Posterior vena cava (tissue), 2 donors: Measurements from ENCODE around the gene MTCL1. TPM values are rescaled to one million over a fixed set of nuclear protein-coding genes. Genes with fewer than 3 reads are reported as not detected.

Experiments
- DNase-seq: peaks from one replicate; pipeline ENCODE4 v3.0.0-alpha.2; 2020; ENCODE audit warnings: low spot score
- intact Hi-C, 2 donors: fragments of 100-400 bp; cut with DNase I; formaldehyde crosslinking; loops; one replicate each; pipeline versions ENCODE4 v1.14.1 to v1.14.2; 2022 to 2023
- total RNA-seq, 2 donors: library from RNA; stranded (reverse); fragmentation: NEBNext Ultra II Directional; extraction: Animal tissue kit (Norgen Biotek cat#: 25700); gene quantifications; one replicate each; pipeline ENCODE4 v1.2.1, GENCODE V29; 2021
- donor health status: DM: yes; HTN: yes; CAD: no.
- donor health status: DM: yes; HTN: yes; CAD: no.

Gene MTCL1
- total RNA-seq, 2 donors from 2014 or later, result 7.4 to 17.2 TPM

DNA sequence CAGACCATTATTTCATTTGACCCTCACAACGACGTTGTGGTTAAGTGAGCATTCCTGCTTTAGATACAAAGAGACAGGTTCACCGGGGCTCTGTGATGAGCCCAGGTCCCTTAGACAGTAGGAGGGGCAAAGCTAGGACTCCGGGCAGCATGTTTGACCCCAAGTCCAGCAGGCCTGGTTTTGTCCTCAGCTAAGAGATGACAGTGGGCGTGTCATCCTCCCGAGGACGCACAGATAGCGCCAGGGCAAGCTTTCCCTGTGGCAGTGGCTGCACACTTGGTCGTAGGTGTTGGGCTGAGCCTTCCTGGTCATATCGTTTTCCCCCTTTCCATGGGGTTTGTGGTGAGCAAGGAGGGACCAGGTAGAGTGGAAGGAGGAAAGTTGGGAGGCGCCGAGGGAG, 76.3 kb downstream of the MTCL1 start:
- intact Hi-C loops, result no loop called here
- DNase-seq, result no peak

DNA sequence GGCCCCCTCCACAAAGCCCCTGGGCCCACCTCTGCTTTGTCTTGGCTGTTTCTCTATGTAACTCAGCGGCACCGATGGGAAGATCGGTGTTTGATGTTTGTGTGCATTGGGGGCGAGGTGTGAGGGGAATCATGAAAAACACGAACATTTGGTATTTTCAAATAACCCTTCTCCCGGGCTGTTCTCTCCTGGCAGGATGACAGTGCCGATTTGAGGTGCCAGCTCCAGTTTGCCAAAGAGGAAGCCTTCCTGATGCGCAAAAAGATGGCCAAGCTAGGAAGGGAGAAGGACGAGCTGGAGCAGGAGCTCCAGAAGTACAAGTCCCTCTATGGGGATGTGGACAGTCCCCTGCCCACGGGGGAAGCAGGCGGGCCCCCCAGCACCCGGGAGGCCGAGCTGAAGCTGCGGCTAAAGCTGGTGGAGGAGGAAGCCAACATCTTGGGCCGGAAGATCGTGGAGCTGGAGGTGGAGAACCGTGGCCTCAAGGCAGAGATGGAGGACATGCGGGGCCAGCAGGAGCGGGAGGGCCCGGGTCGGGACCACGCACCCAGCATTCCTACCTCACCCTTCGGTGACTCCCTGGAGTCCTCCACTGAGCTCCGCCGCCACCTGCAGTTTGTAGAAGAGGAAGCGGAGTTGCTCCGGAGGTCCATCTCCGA, 78.1 kb downstream of the MTCL1 start:
- intact Hi-C loops, result no loop called here
- no peak for DNase-seq

DNA sequence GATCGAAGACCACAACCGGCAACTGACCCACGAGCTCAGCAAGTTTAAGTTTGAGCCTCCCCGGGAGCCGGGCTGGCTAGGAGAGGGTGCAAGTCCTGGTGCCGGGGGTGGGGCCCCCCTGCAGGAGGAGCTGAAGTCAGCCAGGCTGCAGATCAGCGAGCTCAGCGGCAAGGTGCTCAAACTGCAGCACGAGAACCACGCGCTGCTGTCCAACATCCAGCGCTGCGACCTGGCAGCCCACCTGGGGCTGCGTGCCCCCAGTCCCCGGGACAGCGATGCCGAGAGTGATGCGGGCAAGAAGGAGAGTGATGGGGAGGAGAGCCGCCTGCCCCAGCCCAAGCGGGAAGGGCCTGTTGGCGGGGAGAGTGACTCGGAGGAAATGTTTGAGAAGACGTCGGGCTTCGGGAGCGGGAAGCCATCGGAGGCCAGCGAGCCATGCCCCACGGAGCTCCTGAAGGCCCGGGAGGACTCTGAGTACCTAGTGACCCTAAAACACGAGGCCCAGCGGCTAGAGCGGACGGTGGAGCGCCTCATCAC, 78.7 kb downstream of the MTCL1 start:
- no peak for DNase-seq
- intact Hi-C loops, result no loop called here

DNA sequence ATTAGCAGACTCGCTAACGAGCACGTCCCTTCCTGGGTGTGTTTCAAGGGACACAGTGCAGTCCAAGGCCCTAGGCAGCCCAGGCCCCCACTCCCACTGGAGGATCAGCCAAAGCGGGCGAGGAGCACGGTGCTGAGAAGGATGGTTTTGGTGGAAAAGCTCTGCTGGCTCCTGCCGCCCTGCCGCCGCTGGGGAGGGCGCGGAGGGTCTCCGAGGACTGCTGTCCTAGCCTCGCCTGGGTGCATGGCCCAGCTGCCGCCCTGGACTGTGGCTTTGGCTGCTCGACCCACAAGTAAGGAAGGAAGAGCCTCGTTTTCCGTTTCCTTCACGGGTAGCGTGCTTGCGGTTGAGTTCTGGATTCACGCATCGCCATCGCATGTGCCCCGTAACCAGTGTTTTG, 79.9 kb downstream of the MTCL1 start:
- no peak for DNase-seq
- intact Hi-C loops, result no loop called here

DNA sequence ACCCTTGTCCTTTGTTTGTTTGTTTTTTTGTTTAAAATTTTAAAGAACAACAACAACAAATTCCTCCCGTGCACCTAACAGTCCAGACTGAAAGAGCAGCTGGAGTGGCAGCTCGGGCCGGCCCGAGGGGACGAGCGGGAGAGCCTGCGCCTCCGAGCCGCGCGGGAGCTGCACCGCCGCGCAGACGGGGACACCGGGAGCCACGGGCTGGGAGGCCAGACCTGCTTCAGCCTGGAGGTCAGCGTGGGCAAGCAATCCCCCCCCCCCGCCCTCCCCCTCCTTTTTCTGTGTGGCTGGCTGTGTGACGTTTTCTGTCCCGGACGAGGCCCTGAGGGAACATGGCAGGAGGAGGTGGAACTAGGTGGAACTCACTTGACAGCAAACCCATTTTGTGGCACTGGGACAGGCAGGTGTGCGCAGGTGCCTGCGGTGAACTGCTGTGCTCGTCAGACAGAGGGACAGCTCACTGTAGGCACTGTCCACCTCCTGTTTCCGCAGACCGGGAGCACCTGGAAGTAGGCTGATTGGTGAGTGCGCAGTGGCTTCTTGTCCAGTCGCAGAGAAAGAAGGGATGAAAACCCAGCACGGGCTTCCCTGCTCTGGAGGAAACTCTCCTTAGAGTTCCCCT, 80.6 kb downstream of the MTCL1 start:
- no peak for DNase-seq
- intact Hi-C loops, result no loop called here

DNA sequence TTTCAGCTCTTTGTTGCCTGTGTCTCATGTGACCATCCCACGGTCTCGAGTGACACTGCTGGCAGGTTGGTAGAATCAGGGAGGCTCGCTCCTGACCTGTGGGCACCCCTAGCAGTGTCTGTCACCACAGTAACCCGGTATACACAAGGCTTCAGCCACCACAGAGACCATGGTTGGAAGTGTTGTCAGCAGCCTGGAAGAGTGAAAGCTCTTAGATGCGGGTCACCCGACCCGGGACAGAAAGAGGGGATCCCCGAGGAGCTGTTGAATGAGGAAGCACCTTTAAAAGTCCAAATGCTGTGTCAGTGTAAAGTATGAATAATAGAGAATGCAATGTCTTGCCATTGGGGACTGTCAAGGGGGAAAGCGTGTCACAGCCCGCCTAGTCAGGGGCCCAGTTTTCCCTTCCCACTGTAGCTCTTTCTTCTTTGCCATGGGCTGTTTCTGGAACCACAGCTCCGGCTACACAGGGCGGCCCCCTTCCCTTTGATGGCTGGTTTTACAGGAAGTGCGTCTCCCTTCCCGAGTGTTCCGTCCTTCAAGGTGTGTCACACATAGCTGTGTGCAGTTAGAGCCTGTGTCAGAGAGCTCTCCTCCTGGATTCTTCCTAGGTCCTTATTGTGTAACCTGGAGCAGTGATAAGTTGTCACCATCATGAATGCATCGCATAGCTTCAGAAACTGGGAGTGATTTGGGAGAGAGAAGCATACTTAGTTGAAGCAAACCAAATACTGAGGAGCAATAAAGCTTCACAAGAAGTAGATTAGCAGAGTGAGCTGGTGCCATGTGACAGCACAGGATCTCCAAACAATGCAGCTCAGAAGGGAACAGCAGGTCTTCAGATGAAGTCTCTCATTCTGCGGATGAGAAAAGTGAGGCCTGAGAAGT, 81.4 kb downstream of the MTCL1 start:
- intact Hi-C loops, result no loop called here
- no peak for DNase-seq

DNA sequence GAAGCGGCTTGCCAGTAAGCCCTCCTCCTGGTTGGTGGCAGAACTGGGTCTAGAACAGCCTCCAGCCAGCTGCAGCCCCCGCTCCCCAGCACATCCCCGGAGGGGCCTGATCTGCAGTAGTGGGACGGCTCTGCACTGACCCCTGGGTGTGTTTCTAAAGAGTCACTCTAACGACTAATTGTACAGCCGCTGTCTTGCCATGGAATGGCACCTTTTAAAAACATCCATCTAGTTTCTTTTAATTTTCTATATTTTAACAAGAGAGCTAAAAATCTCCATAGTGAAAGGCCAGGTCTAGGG, 82.0 kb downstream of the MTCL1 start:
- DNase-seq, result no peak
- intact Hi-C loops, result no loop called here

DNA sequence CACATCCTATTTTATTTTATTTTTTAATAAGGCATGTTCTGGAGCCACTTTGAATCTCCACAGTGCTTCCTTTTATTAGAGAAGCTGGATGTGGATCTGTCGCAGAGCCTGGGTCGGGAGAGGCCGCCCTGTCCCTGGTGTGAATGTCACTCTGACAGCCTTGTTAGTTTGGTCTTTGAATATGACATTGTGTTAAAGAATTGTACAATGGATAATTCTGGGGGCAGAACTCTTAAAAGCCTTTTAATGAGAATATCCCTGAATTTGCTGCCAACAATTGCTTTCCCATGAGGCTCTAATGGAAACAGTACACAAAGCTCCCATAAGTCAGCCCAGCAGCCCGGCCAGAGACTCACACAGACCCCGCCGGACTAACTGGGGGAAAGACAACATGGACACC, 82.4 kb downstream of the MTCL1 start:
- no peak for DNase-seq
- intact Hi-C loops, result no loop called here

DNA sequence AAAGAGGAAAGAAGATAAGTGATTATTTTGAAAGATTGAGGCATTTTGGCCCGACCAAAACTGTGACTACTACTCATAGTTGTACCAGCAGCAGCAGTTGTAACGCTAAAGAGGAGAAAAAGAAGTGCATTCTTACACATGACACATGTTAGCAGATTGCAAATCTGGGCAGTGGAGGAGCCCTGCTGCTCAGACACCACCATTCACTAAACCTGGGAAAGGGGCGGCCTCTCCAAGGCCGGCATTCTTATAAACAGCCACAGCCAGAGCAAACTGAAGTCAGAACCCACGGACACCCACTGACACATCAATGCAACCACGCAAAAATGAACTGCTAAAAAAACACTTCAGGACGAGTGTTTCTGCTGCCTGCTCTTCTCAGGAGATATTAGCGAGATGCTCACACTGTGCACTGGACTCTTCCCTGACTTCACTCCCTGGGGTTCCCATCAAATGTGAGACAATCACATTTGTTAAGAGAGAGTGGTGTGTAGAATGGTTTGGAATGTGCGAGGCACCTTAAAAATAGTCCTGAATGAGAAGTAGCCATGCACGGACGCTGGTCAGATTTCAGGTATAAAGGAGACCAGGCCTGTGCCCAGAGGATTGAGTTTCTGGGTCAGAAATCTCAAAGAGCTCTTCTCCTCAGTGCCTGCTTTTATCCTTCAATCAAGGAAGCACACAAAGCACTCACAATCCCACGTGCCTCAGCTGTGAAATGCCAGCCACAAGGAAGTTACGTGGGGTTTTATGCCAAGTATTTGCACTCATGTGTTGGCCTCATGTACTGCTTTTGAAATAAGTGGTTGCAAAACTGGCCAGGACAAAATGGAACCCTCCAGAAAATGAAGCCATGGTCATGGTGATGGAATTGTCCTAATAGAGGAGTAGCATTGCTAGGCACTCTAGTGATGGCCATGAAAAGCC, 83.4 kb downstream of the MTCL1 start:
- intact Hi-C loops, result no loop called here
- DNase-seq, result no peak

DNA sequence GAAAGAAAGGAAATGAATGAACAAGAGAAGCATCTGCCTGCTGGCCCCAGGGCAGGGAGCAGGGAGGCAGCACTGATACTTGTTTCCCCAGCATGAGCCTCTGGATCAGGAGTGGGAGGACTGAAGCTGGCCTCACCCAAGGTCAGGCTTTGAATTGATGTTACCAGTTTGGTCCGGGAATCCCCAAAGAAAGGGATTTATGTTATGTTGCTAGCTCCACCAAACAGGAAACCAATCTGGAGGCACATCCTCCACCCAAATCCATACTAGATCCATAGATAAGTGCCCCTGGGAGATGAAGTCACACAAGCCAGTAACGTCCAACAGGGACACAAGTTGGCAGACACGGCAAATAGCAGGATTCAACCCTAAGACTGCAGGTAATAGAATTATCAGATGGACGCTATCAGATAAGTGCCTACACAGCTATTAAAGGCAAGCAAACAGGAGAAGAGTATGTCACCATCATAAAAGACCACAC, 85.9 kb downstream of the MTCL1 start:
- DNase-seq, result no peak
- intact Hi-C loops, result loop anchor here in 1 of 2 donors (10.0 kb wide), 1 partner anchor 86 kb away; the partner anchor contains the start of gene MTCL1

DNA sequence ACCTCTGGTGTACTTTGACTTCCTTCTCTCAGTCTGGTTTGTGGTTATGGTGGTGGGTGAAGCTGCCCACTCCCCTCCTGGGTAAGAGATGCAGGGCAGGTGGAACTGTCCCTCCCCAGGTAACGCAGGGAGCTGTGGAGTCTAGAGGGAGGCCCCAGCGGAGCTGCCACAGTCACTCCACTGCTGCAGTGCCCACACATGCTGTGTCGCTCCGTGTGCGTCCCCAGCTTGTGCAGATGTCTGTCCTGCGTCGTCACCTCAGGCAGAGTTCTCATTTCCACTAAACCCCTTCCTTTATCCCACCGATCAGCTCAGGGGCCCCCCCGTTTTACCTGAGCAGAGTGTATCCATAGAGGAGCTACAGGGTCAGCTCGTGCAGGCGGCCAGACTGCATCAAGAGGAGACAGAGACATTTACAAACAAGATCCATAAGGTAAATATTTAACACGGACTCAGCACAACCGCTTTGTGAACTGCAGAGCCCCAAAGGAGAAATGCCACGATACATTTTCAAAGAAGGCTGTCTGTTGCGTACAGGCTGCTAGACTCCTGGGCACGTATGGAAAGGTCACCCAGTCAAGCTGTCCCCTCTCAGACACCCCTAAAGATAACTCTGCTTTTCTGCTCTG, 87.4 kb downstream of the MTCL1 start:
- intact Hi-C loops, result loop anchor here in 1 of 2 donors (10.0 kb wide), 1 partner anchor 88 kb away; the partner anchor contains the start of gene MTCL1

DNA sequence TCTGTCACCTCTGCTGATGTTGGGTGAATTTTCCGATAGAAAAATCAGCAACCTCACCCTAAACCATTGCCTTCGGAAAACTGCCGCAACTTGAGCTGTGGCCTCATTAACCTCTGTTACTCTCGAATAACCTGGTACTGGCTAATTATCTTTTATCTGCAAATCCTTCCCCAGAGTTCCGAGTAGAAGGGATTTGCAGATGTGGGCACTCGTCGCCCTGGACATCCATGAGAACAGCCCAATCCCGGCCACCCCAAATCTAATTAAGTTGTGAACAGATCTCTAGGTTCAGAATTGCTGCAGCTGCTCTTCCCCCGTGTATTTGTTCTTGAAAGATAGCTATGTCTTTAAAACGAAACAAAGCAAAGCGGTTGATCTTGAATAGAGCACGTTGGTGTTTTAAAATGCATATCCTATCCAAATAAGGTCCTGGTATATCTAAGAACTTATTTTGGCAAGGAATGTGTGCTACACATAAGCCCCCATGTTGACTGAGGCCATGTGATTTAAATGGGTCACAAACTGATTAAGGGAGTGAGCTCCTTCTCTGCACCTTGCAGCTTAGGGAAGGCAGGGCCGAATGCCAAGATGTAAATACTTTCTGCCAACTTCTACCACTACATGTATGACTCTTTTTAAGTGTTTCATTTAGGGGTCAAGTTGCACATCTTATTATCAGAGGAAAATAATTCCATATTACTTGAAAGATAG, 88.2 kb downstream of the MTCL1 start:
- DNase-seq, result no peak
- intact Hi-C loops, result loop anchor here in 1 of 2 donors (10.0 kb wide), 1 partner anchor 89 kb away; the partner anchor contains the start of gene MTCL1

More for the DNA sequence above, 87.4 kb downstream of the MTCL1 start:
- no peak for DNase-seq

DNA sequence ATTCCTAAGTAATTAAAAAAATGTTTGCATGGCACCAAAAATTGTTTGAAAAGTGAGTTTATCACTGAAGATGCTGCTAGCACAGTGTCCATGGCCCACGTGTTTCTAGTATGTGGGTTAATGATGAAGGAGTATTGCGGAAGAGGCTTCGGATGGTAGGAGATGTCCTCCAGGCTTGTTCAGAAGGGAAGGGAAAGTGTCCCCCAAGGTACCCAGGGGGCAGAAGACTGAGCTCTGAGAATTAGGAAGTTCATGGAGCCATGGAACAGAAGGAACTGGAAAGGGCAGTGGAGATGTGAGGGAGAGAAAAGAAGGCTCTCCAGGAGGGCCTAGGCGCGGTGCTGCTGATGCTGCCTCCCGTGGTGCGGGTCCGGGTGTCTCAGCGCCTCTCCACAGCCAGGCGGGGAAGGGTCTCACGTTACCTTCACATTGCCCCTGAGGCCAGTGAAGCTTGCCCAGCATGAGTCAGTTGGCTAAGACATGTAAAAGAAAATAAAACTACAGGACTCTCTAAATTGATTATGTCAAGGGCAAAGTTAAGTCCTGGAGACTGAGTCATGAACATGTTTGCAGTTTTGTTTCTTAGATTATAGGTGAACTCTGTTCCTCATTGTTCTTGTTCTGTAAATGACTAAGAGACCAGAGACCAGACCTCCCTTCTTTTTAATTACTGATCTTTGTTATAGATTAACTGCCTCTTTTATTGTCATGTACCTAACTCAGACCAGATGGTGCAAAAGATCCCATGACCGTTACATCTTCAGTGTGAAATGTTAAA, 89.0 kb downstream of the MTCL1 start:
- no peak for DNase-seq

DNA sequence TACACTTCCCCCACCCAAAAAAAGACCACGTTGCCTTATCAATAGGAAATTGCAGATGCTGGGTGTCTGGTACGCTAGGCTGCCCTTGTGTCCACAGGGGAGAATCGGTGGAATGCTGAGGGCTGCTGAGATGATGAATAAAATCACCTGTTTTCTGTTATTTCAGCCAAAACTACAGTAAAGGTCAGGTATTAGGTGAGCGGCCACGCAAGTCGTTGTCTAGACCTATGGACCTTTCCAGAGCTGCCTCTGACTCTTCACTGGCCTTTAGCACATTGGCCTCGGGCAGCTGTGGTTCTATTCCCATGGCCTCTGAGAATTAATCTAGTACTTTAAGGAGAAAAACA, 89.6 kb downstream of the MTCL1 start:
- intact Hi-C loops, result loop anchor here in 1 of 2 donors (10.0 kb wide), 1 partner anchor 90 kb away; the partner anchor contains the start of gene MTCL1
- DNase-seq, result no peak

More for the DNA sequence above, 89.0 kb downstream of the MTCL1 start:
- intact Hi-C loops, result loop anchor here in 1 of 2 donors (10.0 kb wide), 1 partner anchor 90 kb away; the partner anchor contains the start of gene MTCL1

DNA sequence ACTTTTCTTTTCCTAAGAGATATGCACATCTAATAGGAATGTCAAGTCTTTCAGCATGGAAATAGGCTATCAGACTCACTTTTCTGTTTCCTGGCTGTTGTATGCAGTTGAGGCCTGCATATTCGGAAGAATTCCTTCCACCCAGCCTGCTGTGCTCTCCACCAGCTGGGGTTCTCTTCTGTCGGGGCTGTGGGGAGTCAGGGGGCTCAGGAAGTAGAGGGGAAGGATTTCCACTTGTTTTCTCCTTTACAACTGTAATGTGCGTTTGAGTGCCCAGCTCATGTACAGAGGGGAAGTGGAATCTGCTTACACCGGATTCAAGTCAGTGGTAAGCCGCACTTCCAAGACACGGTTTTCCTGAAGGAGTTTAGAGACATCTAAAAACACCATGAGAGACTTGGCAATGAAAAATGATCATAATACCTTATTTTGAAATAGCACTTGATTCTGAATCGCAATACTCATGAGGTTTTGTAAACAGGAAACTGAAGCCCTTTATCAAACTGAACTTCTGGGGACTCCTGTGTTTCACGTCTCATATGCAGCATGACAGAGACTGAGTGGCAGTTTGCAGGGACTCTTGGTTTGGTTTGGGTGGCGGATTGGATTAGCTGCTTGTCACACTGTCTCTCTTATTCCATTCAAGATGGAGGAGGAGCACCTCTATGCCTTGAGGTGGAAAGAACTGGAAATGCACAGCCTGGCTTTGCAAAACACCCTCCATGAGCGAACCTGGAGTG, 90.4 kb downstream of the MTCL1 start:
- no peak for DNase-seq
- intact Hi-C loops, result loop anchor here in 1 of 2 donors (10.0 kb wide), 1 partner anchor 91 kb away; the partner anchor contains the start of gene MTCL1

DNA sequence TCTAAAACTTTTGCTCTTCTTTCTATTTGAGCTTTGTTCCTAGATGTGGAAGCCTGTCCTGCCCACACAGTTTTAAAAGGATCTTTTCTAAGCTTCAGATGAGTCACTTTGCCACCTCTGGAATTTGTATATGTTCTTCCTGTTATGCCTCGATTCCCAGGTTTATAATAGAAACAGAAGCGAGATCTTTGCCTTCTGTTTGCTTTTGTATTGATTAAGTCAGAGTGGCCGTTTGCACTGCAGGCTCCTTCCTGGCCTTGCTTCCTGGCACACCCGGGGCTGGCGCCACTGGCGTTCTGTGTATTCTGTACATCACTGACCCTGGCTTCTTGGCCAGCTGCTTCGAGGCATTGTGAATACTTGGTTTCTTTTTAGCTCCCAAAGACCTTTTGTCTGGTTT, 91.8 kb downstream of the MTCL1 start:
- intact Hi-C loops, result loop anchor here in 1 of 2 donors (10.0 kb wide), 1 partner anchor 92 kb away; the partner anchor contains the start of gene MTCL1

More for the DNA sequence above, 91.8 kb downstream of the MTCL1 start:
- no peak for DNase-seq
